GM21717 (cell line): ENCODE data around the gene VPS35.
A peak's percentile ranks its signal among the peaks of the same experiment; 100 is the strongest.

Source experiments
- ATAC-seq: cut with Tn5 transposase; IDR thresholded peaks from one replicate; pipeline ENCODE4 v1.9.1; 2021; ENCODE audit warnings: mild to moderate bottlenecking, moderate library complexity; ENCODE audit not compliant: unreplicated experiment

The VPS35 gene

GRCh38 chr16:46688654-46689364 lies at the start of gene VPS35:
Gene VPS35, minus strand, starts transcription at chr16:46689178. Its CDS starts 45 bp downstream, at chr16:46689133.
- ATAC-seq: peak; percentile 79

DNA sequence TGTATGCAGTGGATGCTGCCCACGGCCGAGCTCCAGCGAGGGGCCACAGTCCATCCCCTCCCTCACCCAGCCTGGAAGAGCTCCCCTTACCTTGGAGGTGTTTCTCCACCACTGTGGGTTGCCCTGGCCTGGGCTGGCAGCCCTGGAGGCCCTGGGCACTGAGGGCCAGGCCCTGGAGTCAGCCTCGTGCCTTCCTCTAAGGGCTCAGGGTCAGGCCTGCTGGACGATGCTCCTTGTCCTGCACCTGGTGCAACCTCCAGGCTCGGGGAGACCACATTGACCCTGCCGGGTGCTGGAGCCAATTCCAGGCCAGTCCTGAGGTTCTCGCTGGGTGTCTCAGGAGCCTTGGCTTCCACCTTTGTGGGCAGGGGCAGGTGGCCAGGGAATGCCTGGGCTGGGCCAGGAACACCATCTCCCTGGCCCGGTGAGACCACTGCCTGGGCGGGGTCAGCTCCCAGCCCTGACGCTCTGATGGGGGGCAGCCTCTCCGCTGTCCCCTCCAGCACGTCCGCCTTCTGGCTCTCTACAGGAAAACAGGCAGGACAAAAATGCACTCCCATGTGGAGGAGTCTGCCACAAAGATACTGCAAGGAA lies 48.7 kb upstream of the VPS35 start:
- ATAC-seq: no peak

GRCh38 chr16:46736695-46737094 lies 47.7 kb upstream of the VPS35 start:
- no peak for ATAC-seq

GRCh38 chr16:46733319-46733830 lies 44.4 kb upstream of the VPS35 start:
- ATAC-seq: no peak

- no peak for ATAC-seq
Observed at GRCh38 chr16:46732561-46732960, 43.6 kb upstream of the VPS35 start.

DNA sequence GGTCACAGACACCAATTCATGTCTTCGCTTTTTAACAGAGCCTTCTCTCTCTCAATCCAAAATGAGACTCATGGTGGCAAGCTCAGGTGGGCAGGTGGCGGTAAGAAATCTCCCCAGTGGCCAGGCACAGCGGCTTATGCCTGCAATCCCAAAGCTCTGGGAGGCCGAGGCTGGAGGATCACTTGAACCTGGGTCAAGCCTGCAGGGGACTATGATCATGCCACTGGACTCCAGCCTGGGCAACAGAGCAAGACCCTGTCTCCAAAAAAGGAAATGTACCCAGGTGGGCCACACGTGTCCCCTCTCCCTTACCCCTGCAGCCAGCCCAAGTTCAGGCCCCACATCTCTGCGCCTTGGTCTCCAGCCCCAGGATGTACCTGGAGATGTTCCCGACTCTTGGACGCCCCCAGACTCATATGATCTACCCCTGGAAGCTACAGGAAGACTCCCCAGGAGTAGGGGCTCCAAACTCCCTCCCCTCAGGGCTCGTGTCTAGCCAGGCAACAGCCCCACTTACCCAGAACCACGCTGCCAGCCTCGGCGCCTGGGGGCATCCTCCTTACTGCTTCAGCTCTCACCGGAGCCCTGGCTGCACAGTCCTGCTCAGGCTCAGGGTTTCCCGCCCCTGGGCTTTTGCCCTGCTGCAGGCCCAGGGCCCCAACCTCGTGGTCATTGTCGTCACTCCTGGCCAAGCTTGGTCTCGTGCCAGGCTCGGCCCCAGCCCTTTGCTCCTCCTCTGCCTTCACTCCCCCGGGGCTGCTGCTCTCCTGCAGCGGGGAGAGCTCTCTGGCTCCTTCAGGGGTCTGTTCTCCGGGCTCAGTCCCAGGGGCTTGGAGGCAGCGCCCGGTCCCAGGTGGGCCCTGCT lies 42.9 kb upstream of the VPS35 start:
- no peak for ATAC-seq

DNA sequence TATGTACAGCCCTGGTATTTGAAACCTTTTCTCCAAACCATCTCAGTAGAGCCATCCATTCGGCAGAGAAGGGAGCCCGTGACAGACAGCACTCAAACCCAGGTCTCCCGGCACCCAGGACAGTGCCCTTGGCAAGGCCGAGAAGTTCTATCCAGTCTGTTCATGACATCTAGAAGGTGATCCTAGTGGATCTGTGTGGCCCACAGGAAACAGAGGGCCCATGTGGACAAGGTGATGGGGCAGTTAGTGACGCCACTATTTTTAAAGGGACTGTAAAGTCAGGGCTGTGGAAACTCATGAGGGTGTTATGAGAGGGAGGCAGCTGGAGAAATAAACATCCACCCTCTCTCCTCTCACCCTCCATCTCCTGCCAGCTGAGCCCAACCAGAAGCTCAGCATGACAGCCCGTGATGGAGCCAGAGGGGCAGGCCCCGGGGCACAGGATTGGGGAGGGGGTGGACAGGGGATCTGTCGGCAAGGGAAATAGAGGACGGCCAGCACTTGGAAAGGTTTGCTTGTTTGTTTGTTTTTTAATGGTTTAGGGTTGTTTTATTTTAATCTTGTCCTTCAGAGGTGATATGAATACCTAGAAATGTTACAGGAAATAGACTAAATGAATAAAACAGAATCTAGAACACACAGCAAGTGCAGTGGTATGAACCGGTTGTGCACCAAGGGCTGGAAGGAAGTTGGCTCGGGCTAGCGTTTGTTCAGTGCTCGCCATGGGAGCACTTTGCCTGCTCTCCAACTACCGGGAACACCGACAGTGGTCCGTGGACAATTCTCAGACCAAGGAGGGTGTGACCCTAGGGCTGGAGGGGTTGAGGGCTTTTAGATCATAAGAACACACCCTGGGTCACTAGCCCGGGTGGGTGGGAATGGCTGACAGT lies 42.1 kb upstream of the VPS35 start:
- ATAC-seq: no peak

DNA sequence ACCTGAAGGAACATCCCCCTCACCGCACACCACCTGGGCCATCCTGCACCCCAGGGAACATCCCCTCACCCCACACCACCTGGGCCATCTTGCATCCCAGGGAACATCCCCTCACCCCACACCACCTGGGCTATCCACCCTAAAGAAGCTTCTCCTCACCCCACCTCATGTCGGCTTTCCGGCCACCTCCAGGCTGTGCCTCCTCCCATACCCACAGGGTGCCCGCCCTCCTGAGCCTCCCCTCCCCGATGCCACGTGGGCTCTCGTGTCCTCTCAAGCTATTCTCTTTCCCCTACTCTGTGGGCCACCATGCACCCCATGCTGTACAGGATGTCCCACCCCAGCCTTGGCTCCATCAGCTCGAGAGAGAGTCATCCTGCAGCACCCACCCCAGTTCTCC lies 41.1 kb upstream of the VPS35 start:
- ATAC-seq: no peak

GRCh38 chr16:46729326-46729995 lies 40.5 kb upstream of the VPS35 start:
- ATAC-seq: no peak

DNA sequence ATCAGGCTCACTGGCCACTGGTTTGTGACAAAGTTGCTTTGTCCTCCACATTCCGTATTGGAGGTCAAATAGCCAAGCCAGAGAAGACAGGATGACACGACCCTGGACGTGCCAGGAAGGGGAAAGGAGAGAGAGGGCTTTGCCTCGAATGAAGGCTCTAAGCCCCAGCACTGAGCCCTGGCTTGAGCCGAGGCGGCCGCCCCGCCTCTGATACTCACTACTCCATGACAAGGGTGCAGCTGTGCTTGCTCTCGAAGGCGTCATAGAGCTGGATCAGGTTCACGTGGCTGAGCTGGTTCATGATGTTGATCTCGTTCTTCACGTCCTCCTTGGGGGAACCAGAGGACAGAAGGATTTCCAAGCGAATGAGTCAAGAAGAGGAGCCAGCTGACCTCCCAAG lies 39.8 kb upstream of the VPS35 start:
- ATAC-seq: no peak

GRCh38 chr16:46727630-46728029 lies 38.7 kb upstream of the VPS35 start:
- no peak for ATAC-seq

DNA sequence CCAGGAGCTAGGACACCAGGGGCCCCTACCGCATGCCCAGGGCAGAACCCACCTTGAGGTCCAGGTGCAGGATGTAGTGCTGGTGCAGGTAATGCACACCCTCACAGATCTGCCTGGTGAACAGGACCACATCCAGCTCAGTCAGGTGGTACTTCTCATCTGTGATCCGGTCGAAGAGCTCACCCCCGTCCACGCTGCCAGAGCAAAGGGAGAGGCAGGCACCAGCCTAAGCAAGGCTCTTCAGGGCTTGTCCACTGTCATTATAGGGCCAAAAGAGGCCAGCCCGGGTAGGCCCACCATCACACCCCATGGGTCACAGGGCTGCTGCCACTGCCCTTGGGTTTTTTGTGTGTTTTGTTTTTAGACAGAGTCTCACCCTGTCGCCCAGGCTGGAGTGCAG lies 38.2 kb upstream of the VPS35 start:
- ATAC-seq: no peak

DNA sequence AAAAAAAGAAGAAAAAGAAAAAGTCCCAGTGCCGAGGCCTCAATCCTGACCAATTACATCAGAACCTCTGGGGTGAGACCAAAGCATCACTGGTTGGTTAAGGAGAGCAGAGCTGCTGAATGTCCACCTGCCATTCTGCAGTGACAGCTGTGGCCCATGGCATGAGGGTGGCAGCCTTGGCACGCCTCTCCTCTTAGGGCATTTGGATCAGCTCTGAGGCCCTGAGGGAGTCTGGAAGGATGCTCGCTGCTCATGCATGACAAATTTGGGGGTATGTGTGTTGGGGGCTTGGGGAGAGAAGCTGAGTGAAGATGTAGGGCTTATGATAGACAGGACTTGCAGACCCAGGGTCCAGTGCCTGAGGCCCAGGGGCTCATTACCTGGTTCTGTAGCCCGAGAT lies 32.9 kb upstream of the VPS35 start:
- ATAC-seq: no peak

- ATAC-seq: no peak
Observed at GRCh38 chr16:46720619-46721018, 31.6 kb upstream of the VPS35 start.

- ATAC-seq: no peak
Observed at GRCh38 chr16:46719528-46719927, 30.6 kb upstream of the VPS35 start.

DNA sequence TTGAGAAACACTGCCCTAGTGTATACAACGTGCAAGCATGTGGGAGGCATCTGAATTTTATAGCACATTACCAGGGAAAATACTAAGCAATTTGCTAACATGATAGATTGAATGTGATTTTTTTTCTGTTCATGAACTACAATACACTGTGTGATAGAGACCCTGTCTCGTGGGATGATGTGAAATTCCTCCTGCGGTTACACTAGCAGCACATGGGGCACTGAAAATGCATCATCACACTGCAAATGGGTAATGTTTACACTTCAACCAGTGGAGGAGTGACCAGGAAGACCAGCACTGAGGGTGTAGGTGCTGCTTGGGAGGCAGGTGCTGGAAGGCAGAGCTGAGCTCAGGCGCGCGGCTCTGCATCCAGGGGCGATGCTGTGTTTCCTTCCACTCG lies 29.2 kb upstream of the VPS35 start:
- no peak for ATAC-seq

GRCh38 chr16:46717692-46718091 lies 28.7 kb upstream of the VPS35 start:
- no peak for ATAC-seq

- no peak for ATAC-seq
Observed at GRCh38 chr16:46715769-46716305, 26.9 kb upstream of the VPS35 start.

GRCh38 chr16:46714797-46715591 lies 26.0 kb upstream of the VPS35 start:
- no peak for ATAC-seq
